ENCODE results near the gene GPC5.

The GPC5 gene

GRCh38 chr13:92316030-92316429 is 917.6 kb downstream of the GPC5 start:
- DNase-seq (ENCODE audit: low read depth in 2 of 3, low spot score in 2 of 3): no peak

- DNase-seq (ENCODE audit: low read depth in 2 of 3, low spot score in 2 of 3): no peak
Observed at GRCh38 chr13:92317066-92317465, 918.6 kb downstream of the GPC5 start.

- DNase-seq (ENCODE audit: low read depth in 2 of 3, low spot score in 2 of 3): no peak
Observed at GRCh38 chr13:92320323-92320722, 921.9 kb downstream of the GPC5 start.

- no peak for DNase-seq (ENCODE audit: low read depth in 2 of 3, low spot score in 2 of 3)
Observed at GRCh38 chr13:92321174-92321573, 922.8 kb downstream of the GPC5 start.

- no peak for DNase-seq (ENCODE audit: low read depth in 2 of 3, low spot score in 2 of 3)
Observed at GRCh38 chr13:92345627-92346026, 947.2 kb downstream of the GPC5 start.

GRCh38 chr13:92346046-92346445 is 947.6 kb downstream of the GPC5 start:
- no peak for DNase-seq (ENCODE audit: low read depth in 2 of 3, low spot score in 2 of 3)

- no peak for DNase-seq (ENCODE audit: low read depth in 2 of 3, low spot score in 2 of 3)
Observed at GRCh38 chr13:92354583-92354982, 956.2 kb downstream of the GPC5 start.

- no peak for DNase-seq (ENCODE audit: low read depth in 2 of 3, low spot score in 2 of 3)
Observed at GRCh38 chr13:92355213-92355612, 956.8 kb downstream of the GPC5 start.

GRCh38 chr13:92362717-92363116 is 964.3 kb downstream of the GPC5 start:
- DNase-seq (ENCODE audit: low read depth in 2 of 3, low spot score in 2 of 3): no peak

- no peak for DNase-seq (ENCODE audit: low read depth in 2 of 3, low spot score in 2 of 3)
Observed at GRCh38 chr13:92365904-92366303, 967.5 kb downstream of the GPC5 start.

GRCh38 chr13:92377396-92377795 is 979.0 kb downstream of the GPC5 start:
- no peak for DNase-seq (ENCODE audit: low read depth in 2 of 3, low spot score in 2 of 3)

GRCh38 chr13:92379371-92379770 is 981.0 kb downstream of the GPC5 start:
- no peak for DNase-seq (ENCODE audit: low read depth in 2 of 3, low spot score in 2 of 3)

GRCh38 chr13:92384410-92384809 is 986.0 kb downstream of the GPC5 start:
- no peak for DNase-seq (ENCODE audit: low read depth in 2 of 3, low spot score in 2 of 3)

GRCh38 chr13:92387245-92387644 is 988.8 kb downstream of the GPC5 start:
- no peak for DNase-seq (ENCODE audit: low read depth in 2 of 3, low spot score in 2 of 3)

GRCh38 chr13:92390217-92390616 is 991.8 kb downstream of the GPC5 start:
- DNase-seq (ENCODE audit: low read depth in 2 of 3, low spot score in 2 of 3): no peak

- DNase-seq (ENCODE audit: low read depth in 2 of 3, low spot score in 2 of 3): no peak
Observed at GRCh38 chr13:92403606-92404005, 1005.2 kb downstream of the GPC5 start.

- no peak for DNase-seq (ENCODE audit: low read depth in 2 of 3, low spot score in 2 of 3)
Observed at GRCh38 chr13:92407858-92408257, 1009.4 kb downstream of the GPC5 start.

GRCh38 chr13:92412481-92412880 is 1014.1 kb downstream of the GPC5 start:
- DNase-seq (ENCODE audit: low read depth in 2 of 3, low spot score in 2 of 3): no peak

GRCh38 chr13:92412996-92413395 is 1014.6 kb downstream of the GPC5 start:
- no peak for DNase-seq (ENCODE audit: low read depth in 2 of 3, low spot score in 2 of 3)

- no peak for DNase-seq (ENCODE audit: low read depth in 2 of 3, low spot score in 2 of 3)
Observed at GRCh38 chr13:92413452-92413851, 1015.0 kb downstream of the GPC5 start.

GRCh38 chr13:92414851-92415250 is 1016.4 kb downstream of the GPC5 start:
- DNase-seq (ENCODE audit: low read depth in 2 of 3, low spot score in 2 of 3): no peak

GRCh38 chr13:92415781-92416180 is 1017.4 kb downstream of the GPC5 start:
- no peak for DNase-seq (ENCODE audit: low read depth in 2 of 3, low spot score in 2 of 3)

GRCh38 chr13:92418818-92419412 is 1020.5 kb downstream of the GPC5 start:
- no peak for DNase-seq (ENCODE audit: low read depth in 2 of 3, low spot score in 2 of 3)

- no peak for DNase-seq (ENCODE audit: low read depth in 2 of 3, low spot score in 2 of 3)
Observed at GRCh38 chr13:92429231-92429630, 1030.8 kb downstream of the GPC5 start.

Measured in activated CD8-positive, alpha-beta memory T cell treated with anti-CD3 and anti-CD28 coated beads for 48 hours (primary cell).